A673 (cell line): Measurements from ENCODE around the gene METTL18. TPM values are rescaled to one million over a fixed set of nuclear protein-coding genes. Genes with fewer than 3 reads are reported as not detected.
A peak's percentile ranks its signal among the peaks of the same experiment; 100 is the strongest.

ENCODE experiments used
- BruUV-seq: library from RNA; stranded (reverse); fragments of 400-500 nt; replicated peaks from 2 replicates; lab custom pipeline; 2021; lab: Mats Ljungman, UMichigan
- CTCF ChIA-PET: fragments of 300-600 bp; sonication (Branson Sonifier 250); formaldehyde crosslinking; loops from one replicate; lab custom pipeline; 2022; ENCODE audit warnings: antibody characterized with exemption; lab: Charles Lee
- POLR2A ChIA-PET: fragments of 300-600 bp; sonication (Branson Sonifier 250); formaldehyde crosslinking; loops from one replicate; lab custom pipeline; 2022; ENCODE audit warnings: antibody characterized with exemption; ENCODE audit not compliant: low non-redundant PET; lab: Charles Lee
- DNase-seq: peaks from one replicate; pipeline ENCODE4 v3.0.0-alpha.2; 2015; ENCODE audit warnings: low spot score
- H3K27ac ChIP-seq: fragments of 200-600 bp; sonication (generic); 2 replicates; pipeline ENCODE4 v1.5.1; 2016; ENCODE audit warnings: mixed run types, low read depth, mild to moderate bottlenecking, mixed read lengths, antibody characterized with exemption, low read length; ENCODE audit not compliant: poor library complexity, severe bottlenecking
- H3K27me3 ChIP-seq: fragments of 200-600 bp; sonication (generic); replicated peaks from 2 replicates; pipeline ENCODE4 v1.6.1; 2017; ENCODE audit warnings: mixed run types, low read depth, mild to moderate bottlenecking, mixed read lengths, antibody characterized with exemption, low read length; ENCODE audit not compliant: insufficient read depth, poor library complexity
- H3K36me3 ChIP-seq: fragments of 200-600 bp; sonication (generic); 2 replicates; pipeline ENCODE4 v1.6.1; 2016; ENCODE audit warnings: mixed run types, mild to moderate bottlenecking, mixed read lengths, antibody characterized with exemption, low read length; ENCODE audit not compliant: insufficient read depth, poor library complexity, severe bottlenecking
- H3K4me1 ChIP-seq: fragments of 200-600 bp; sonication (generic); 2 replicates; pipeline ENCODE4 v1.6.1; 2017; ENCODE audit warnings: mixed run types, mild to moderate bottlenecking, mixed read lengths, antibody characterized with exemption, low read length; ENCODE audit not compliant: insufficient read depth, poor library complexity, severe bottlenecking
- H3K4me3 ChIP-seq: fragments of 200-600 bp; sonication (generic); 2 replicates; pipeline ENCODE4 v1.5.1; 2016; ENCODE audit warnings: low read depth, mixed run types, mild to moderate bottlenecking, mixed read lengths, low read length; ENCODE audit not compliant: poor library complexity, severe bottlenecking
- H3K9me3 ChIP-seq: fragments of 200-600 bp; sonication (generic); 2 replicates; pipeline ENCODE4 v1.6.1; 2016; ENCODE audit warnings: mixed run types, low read depth, mild to moderate bottlenecking, mixed read lengths, antibody characterized with exemption, low read length; ENCODE audit not compliant: poor library complexity, severe bottlenecking
- CTCF ChIP-seq: fragments of 300-800, 200-600 bp; sonication (generic); conservative IDR thresholded peaks from 2 replicates; pipeline ENCODE4 v1.5.1; 2017; ENCODE audit warnings: low read depth, mild to moderate bottlenecking, antibody characterized with exemption, low read length, moderate library complexity, mixed read lengths
- EZH2 ChIP-seq: fragments of 200-600 bp; sonication (generic); IDR thresholded peaks from 2 replicates; pipeline ENCODE4 v1.6.1; 2017; ENCODE audit warnings: borderline replicate concordance, low read depth, mild to moderate bottlenecking, mixed read lengths, antibody characterized with exemption, low read length; ENCODE audit not compliant: poor library complexity, severe bottlenecking
- intact Hi-C: fragments of 100-400 bp; cut with micrococcal nuclease; formaldehyde crosslinking; loops from one replicate; pipeline ENCODE4 v1.10.0; 2022; ENCODE audit not compliant: unreplicated experiment
- total RNA-seq: library from RNA; stranded (reverse); gene quantifications from 2 replicates; pipeline ENCODE4 v1.2.3, GENCODE V29; 2021

The METTL18 gene
- total RNA-seq, 1 experiment from 2014 or later = 6.3 TPM

DNA sequence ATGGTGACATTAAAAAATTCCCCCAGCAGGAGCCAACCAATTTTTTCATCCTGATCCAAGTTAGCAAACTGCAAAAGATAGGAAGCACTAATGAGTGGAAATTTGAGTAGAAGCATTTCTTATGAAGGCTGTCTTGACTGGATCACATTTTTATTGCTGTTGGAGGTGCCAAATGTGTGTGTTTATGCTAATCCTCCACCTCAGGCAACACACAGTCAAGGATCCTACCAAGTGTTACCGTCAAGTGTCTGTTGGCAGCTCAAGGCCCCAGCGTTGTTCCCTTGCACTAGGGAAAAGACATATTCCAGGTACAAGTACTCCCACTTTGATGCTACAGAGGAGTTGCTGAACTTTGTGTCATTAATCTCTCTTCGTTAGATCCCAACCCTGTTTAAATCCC, 18.3 kb downstream of the METTL18 start:
- Histone ChIP-seq H3K4me1 (no peaks in the 10 kb centered on the region), H3K4me3 (no peak overlapping the region), H3K9me3 (no peaks in the 10 kb centered on the region), H3K27ac (no peak overlapping the region), H3K27me3 (no peaks in the 10 kb centered on the region), H3K36me3 (no peaks in the 10 kb centered on the region)
- DNase-seq = peak; percentile 22
- POLR2A ChIA-PET = no interaction called here
- TF ChIP-seq EZH2 (no peak), CTCF (no peak)
- intact Hi-C loops = no loop called here
- BruUV-seq = no TSS peak
- CTCF ChIA-PET = no interaction called here

- H3K4me3 ChIP-seq = no peak overlapping the region
- intact Hi-C loops = no loop called here
- H3K36me3 ChIP-seq = no peaks in the 10 kb centered on the region
- POLR2A ChIA-PET = no interaction called here
- H3K27ac ChIP-seq = no peak overlapping the region
- no peak for DNase-seq
- H3K9me3 ChIP-seq = no peaks in the 10 kb centered on the region
- CTCF ChIA-PET = no interaction called here
- H3K4me1 ChIP-seq = no peaks in the 10 kb centered on the region
- BruUV-seq = no TSS peak
- TF ChIP-seq CTCF (no peak), EZH2 (no peak)
- no peaks in the 10 kb centered on the region for H3K27me3 ChIP-seq
These were observed 26.5 kb downstream of the METTL18 start for GRCh38 chr1:169768161-169768560.

DNA sequence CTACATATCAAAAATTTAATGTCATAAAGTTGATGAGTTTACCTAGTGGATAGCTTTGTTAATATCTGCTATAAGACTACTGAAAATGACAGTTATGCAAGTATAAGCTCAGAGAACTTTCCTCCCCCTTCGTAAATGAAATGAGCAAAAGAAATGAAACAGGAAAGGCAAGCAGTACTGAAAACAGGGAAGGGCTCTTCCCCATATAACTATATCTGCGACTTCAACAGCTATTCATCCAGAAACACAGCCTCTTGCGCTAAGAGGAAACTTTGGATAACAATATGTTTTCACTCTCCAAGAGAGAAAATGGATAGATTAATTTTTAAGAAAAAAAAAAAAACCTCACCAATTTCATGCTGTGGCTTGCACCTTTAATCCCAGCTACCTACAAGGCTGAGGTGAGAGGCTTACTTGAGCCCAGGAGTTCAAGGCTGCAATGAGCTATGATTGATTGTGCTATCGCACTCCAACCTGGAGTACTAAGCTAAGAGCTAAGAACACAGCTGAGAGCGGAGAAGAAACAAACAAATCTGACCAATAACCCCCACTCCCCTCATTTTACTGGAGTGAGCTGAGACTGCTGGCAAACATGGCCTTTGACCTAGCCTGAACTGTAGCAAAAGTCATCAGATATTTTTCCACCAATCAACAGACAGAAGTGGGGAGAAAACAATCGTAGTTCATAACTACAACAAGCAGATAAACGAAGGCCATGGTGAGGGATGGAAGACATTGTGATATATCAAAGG, 29.0 kb downstream of the METTL18 start:
- ChIA-PET POLR2A (no interaction called here), CTCF (no interaction called here)
- DNase-seq = no peak
- Histone ChIP-seq H3K27ac (no peak overlapping the region), H3K36me3 (no peaks in the 10 kb centered on the region), H3K4me3 (no peak overlapping the region), H3K4me1 (no peaks in the 10 kb centered on the region), H3K27me3 (no peaks in the 10 kb centered on the region), H3K9me3 (no peaks in the 10 kb centered on the region)
- TF ChIP-seq EZH2 = no peak
- TF ChIP-seq CTCF = no peak
- intact Hi-C loops = no loop called here
- no TSS peak for BruUV-seq
